K562 (cell line): ENCODE data around the gene CHDH.

Source experiments
- RBBP5 ChIP-seq: fragments of 200-600 bp; sonication (generic); IDR thresholded peaks from 2 replicates; pipeline ENCODE4 v1.6.1; 2012; ENCODE audit warnings: borderline replicate concordance, mild to moderate bottlenecking, low read length, control low read depth, inconsistent platforms; ENCODE audit not compliant: insufficient read depth, poor library complexity, severe bottlenecking
- TEAD4 ChIP-seq, 2 experiments: sonication (generic) in 1 of 2; formaldehyde crosslinking in 1 of 2; IDR thresholded peaks; 2 replicates each; pipeline versions ENCODE4 v1.6.1 to v1.8.0; 2012 to 2022; ENCODE audit warnings: borderline replicate concordance in 1 of 2, inconsistent platforms in 1 of 2, low read length in 1 of 2, mild to moderate bottlenecking in 1 of 2, missing genetic modification reagents in 1 of 2
- TF ChIP-seq, protein P1 (sequence below): fragments of 450-650 bp; IDR thresholded peaks from 2 replicates; pipeline ENCODE4 v1.6.1; 2016; ENCODE audit warnings: low read depth, mild to moderate bottlenecking, moderate library complexity

DNA sequence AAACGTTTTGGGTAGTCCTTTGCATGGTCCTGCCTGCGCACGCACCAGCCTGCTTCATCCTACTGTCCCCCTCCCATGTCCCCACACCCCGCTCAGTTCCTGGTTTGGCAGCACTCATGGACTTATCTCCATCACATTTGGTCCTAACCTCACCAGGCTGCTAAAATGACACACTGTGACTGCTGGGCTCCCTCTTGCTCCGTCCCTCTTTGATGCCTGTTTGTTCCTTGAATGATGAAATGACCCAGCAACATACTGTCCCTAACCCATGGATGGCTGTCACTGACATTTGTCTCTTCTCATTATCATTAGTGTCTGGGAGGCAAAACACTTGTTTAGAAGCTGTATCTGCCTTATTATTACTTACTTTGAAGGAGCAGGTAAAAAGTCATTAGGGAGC is 80.5 kb downstream of the CHDH start:
- TF ChIP-seq RBBP5, result no peak
- TF ChIP-seq, protein P1, sequence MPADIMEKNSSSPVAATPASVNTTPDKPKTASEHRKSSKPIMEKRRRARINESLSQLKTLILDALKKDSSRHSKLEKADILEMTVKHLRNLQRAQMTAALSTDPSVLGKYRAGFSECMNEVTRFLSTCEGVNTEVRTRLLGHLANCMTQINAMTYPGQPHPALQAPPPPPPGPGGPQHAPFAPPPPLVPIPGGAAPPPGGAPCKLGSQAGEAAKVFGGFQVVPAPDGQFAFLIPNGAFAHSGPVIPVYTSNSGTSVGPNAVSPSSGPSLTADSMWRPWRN, result no peak
- no peak for TF ChIP-seq TEAD4 (IDR thresholded peaks at IDR 0.05; ENCODE audit: low read length)
- TF ChIP-seq TEAD4 (CRISPR knock-in tag; IDR thresholded peaks at IDR 0.05; ENCODE audit: borderline replicate concordance), result no peak
